HG03520 (cell line): ENCODE results near the gene ZBED4.
A peak's percentile ranks its signal among the peaks of the same experiment; 100 is the strongest.

ENCODE experiments used
- ATAC-seq: cut with Tn5 transposase; IDR thresholded peaks from one replicate; pipeline ENCODE4 v1.9.1; 2021; ENCODE audit warnings: mild to moderate bottlenecking, moderate library complexity; ENCODE audit not compliant: unreplicated experiment

Gene ZBED4

GRCh38 chr22:49917974-49918910 is 64.6 kb downstream of the ZBED4 start, which contains the start of the genes ALG12 and CRELD2:
ALG12 (minus strand) TSS chr22:49918438; CDS start chr22:49913765, 4,673 bp downstream.
CRELD2 (plus strand) TSS chr22:49918634; CDS start chr22:49918770, 136 bp downstream.
- ATAC-seq = peak; percentile 86

GRCh38 chr22:49918911-49919881 is 65.6 kb downstream of the ZBED4 start:
- no peak for ATAC-seq

- ATAC-seq = no peak
Measured at GRCh38 chr22:49920859-49921258, 67.2 kb downstream of the ZBED4 start.

- ATAC-seq = no peak
Measured at GRCh38 chr22:49921508-49922278, 68.0 kb downstream of the ZBED4 start.

GRCh38 chr22:49922484-49922883 is 68.8 kb downstream of the ZBED4 start:
- ATAC-seq = no peak

GRCh38 chr22:49922926-49923325 is 69.3 kb downstream of the ZBED4 start:
- no peak for ATAC-seq

- no peak for ATAC-seq
Measured at GRCh38 chr22:49923445-49923844, 69.8 kb downstream of the ZBED4 start.

GRCh38 chr22:49924113-49924833 is 70.6 kb downstream of the ZBED4 start:
- no peak for ATAC-seq

GRCh38 chr22:49925525-49926128 is 72.0 kb downstream of the ZBED4 start:
- ATAC-seq = no peak

GRCh38 chr22:49926916-49927315 is 73.3 kb downstream of the ZBED4 start:
- no peak for ATAC-seq

GRCh38 chr22:49927483-49928184 is 74.0 kb downstream of the ZBED4 start:
- ATAC-seq = no peak

- ATAC-seq = no peak
Measured at GRCh38 chr22:49928185-49928495, 74.5 kb downstream of the ZBED4 start.

GRCh38 chr22:49928555-49929210 is 75.0 kb downstream of the ZBED4 start:
- no peak for ATAC-seq

GRCh38 chr22:49929211-49929979 is 75.8 kb downstream of the ZBED4 start:
- ATAC-seq = peak; percentile 44

- no peak for ATAC-seq
Measured at GRCh38 chr22:49929994-49930575, 76.4 kb downstream of the ZBED4 start.

GRCh38 chr22:49930596-49931412 is 77.2 kb downstream of the ZBED4 start:
- ATAC-seq = no peak
